HEK293 (cell line): ENCODE data around the gene RASSF5.

Source experiments
- CTCF ChIA-PET: fragments of 350-600 bp; formaldehyde crosslinking; extraction: SDS; loops from one replicate; lab custom pipeline; 2021; ENCODE audit warnings: antibody characterized with exemption; lab: Yijun Ruan, JAX
- POLR2A ChIA-PET: fragments of 300-600 bp; formaldehyde crosslinking; extraction: SDS; loops from one replicate; lab custom pipeline; 2020; ENCODE audit warnings: antibody characterized with exemption, inconsistent platforms; lab: Yijun Ruan, JAX
- H3K27ac ChIP-seq: fragments of 200-500 bp; sonication (Bioruptor generic); 2 replicates; pipeline ENCODE4 v1.5.1; 2014; ENCODE audit warnings: low read depth, low read length, control low read depth, inconsistent platforms; ENCODE audit errors: extremely low read depth
- H3K36me3 ChIP-seq, 2 experiments: fragments of 200-500 bp in 1 of 2; sonication (Bioruptor generic) in 1 of 2; 1 replicate in 1 of 2; 2 replicates in 1 of 2; pipeline ENCODE4 v1.5.1; 2014 to 2017; ENCODE audit warnings: inconsistent platforms in 2 of 2, low read length in 2 of 2; ENCODE audit not compliant: control insufficient read depth in 2 of 2, insufficient read depth in 1 of 2
- H3K4me1 ChIP-seq: fragments of 200-500 bp; sonication (Bioruptor generic); 2 replicates; pipeline ENCODE4 v1.5.1; 2014; ENCODE audit warnings: mild to moderate bottlenecking, low read length, inconsistent platforms; ENCODE audit not compliant: control insufficient read depth, insufficient read depth
- H3K4me3 ChIP-seq: 2 replicates; pipeline ENCODE4 v1.5.1; 2011; ENCODE audit warnings: low read depth, mild to moderate bottlenecking, control low read depth, low read length, moderate library complexity
- H3K9me3 ChIP-seq: fragments of 200-500 bp; sonication (Bioruptor generic); 2 replicates; pipeline ENCODE4 v1.5.1; 2014; ENCODE audit warnings: low read depth, low read length, inconsistent platforms; ENCODE audit not compliant: control insufficient read depth, insufficient read depth
- EGR2 ChIP-seq: fragments of 450-650 bp; formaldehyde crosslinking; IDR thresholded peaks from 2 replicates; pipeline ENCODE4 v1.5.1; 2016; ENCODE audit warnings: low read depth, missing biosample characterization, missing genetic modification characterization
- MEIS1 ChIP-seq: sonication (generic); formaldehyde crosslinking; IDR thresholded peaks from 2 replicates; pipeline ENCODE4 v1.8.1; 2022; ENCODE audit warnings: missing genetic modification reagents, mild to moderate bottlenecking, borderline replicate concordance
- PRDM1 ChIP-seq: fragments of 450-650 bp; formaldehyde crosslinking; IDR thresholded peaks from 2 replicates; pipeline ENCODE4; 2016; ENCODE audit warnings: missing biosample characterization, missing genetic modification characterization
- ZBTB20 ChIP-seq: fragments of 450-650 bp; formaldehyde crosslinking; IDR thresholded peaks from 2 replicates; pipeline ENCODE4 v1.5.1; 2016; ENCODE audit warnings: missing biosample characterization, missing genetic modification characterization
- ZFHX2 ChIP-seq: fragments of 450-650 bp; formaldehyde crosslinking; conservative IDR thresholded peaks from 2 replicates; pipeline ENCODE4 v1.5.1; 2016; ENCODE audit warnings: missing biosample characterization, missing genetic modification characterization
- ZNF23 ChIP-seq: fragments of 450-650 bp; formaldehyde crosslinking; IDR thresholded peaks from 2 replicates; pipeline ENCODE4 v1.5.1; 2016; ENCODE audit warnings: missing biosample characterization, missing genetic modification characterization, borderline replicate concordance
- ZNF274 ChIP-seq, 2 experiments: fragments of 200-500 bp in 1 of 2; fragments of 450-650 bp in 1 of 2; sonication (Bioruptor generic) in 1 of 2; formaldehyde crosslinking in 1 of 2; IDR thresholded peaks; 2 replicates each; pipeline versions ENCODE4 v1.5.1 to v1.6.1; 2014 to 2016; ENCODE audit warnings: borderline replicate concordance in 1 of 2, inconsistent platforms in 1 of 2, low read length in 1 of 2, missing biosample characterization in 1 of 2, missing genetic modification characterization in 1 of 2
- ZNF416 ChIP-seq: fragments of 450-650 bp; formaldehyde crosslinking; IDR thresholded peaks from 2 replicates; pipeline ENCODE4 v1.5.1; 2016; ENCODE audit warnings: missing biosample characterization, missing genetic modification characterization
- ZNF768 ChIP-seq: fragments of 450-650 bp; formaldehyde crosslinking; IDR thresholded peaks from 2 replicates; pipeline ENCODE4 v1.5.1; 2018; ENCODE audit warnings: missing biosample characterization, mild to moderate bottlenecking, missing genetic modification characterization
- ZNF785 ChIP-seq: fragments of 450-650 bp; formaldehyde crosslinking; IDR thresholded peaks from 2 replicates; pipeline ENCODE4 v1.5.1; 2016; ENCODE audit warnings: missing biosample characterization, missing genetic modification characterization
- TF ChIP-seq, protein P1 (sequence below): fragments of 450-650 bp; formaldehyde crosslinking; IDR thresholded peaks from 2 replicates; pipeline ENCODE4 v1.5.1; 2016; ENCODE audit warnings: missing biosample characterization, missing genetic modification characterization
- TF ChIP-seq, protein P2 (sequence below): fragments of 450-650 bp; formaldehyde crosslinking; IDR thresholded peaks from 2 replicates; pipeline ENCODE4 v1.5.1; 2016; ENCODE audit warnings: missing biosample characterization, missing genetic modification characterization, low read depth
- TF ChIP-seq, protein P3 (sequence below): fragments of 450-650 bp; formaldehyde crosslinking; IDR thresholded peaks from 2 replicates; pipeline ENCODE4 v1.5.1; 2016; ENCODE audit warnings: missing biosample characterization, missing genetic modification characterization
- TF ChIP-seq, protein P4 (sequence below): fragments of 450-650 bp; formaldehyde crosslinking; IDR thresholded peaks from 2 replicates; pipeline ENCODE4 v1.5.1; 2016; ENCODE audit warnings: missing biosample characterization, missing genetic modification characterization
- TF ChIP-seq, protein P5 (sequence below): fragments of 450-650 bp; formaldehyde crosslinking; IDR thresholded peaks from 2 replicates; pipeline ENCODE4 v1.5.1; 2016; ENCODE audit warnings: missing biosample characterization, missing genetic modification characterization, borderline replicate concordance

RASSF5 gene

DNA sequence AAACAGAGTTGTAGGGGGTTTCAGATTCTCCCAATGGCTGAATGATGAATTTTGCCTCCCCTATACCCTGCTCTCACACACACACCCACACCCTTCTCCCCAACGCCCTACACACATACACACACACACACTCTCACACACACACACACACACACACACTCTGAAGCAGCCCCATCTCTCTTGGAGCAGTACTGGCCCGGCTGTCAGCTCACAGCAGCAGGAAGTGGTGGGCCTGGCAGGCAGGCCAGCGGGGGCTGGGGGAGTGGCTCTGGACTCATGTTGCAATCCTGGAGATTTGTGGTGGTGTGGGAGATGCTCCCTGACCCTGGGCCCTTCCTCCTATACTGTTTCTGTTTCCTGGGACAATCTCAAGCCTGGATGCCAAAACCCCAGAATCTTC is 34.9 kb upstream of the RASSF5 start (continued):
- TF ChIP-seq, protein P1, sequence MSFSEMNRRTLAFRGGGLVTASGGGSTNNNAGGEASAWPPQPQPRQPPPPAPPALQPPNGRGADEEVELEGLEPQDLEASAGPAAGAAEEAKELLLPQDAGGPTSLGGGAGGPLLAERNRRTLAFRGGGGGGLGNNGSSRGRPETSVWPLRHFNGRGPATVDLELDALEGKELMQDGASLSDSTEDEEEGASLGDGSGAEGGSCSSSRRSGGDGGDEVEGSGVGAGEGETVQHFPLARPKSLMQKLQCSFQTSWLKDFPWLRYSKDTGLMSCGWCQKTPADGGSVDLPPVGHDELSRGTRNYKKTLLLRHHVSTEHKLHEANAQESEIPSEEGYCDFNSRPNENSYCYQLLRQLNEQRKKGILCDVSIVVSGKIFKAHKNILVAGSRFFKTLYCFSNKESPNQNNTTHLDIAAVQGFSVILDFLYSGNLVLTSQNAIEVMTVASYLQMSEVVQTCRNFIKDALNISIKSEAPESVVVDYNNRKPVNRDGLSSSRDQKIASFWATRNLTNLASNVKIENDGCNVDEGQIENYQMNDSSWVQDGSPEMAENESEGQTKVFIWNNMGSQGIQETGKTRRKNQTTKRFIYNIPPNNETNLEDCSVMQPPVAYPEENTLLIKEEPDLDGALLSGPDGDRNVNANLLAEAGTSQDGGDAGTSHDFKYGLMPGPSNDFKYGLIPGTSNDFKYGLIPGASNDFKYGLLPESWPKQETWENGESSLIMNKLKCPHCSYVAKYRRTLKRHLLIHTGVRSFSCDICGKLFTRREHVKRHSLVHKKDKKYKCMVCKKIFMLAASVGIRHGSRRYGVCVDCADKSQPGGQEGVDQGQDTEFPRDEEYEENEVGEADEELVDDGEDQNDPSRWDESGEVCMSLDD (tag by site-specific recombination): no peak
- TF ChIP-seq ZFHX2: peak; percentile 99
- peak; percentile 97 for TF ChIP-seq EGR2 (tag by site-specific recombination)
- TF ChIP-seq ZBTB20: no peak; the same call in 1 of the 2 replicates
- TF ChIP-seq, protein P2, sequence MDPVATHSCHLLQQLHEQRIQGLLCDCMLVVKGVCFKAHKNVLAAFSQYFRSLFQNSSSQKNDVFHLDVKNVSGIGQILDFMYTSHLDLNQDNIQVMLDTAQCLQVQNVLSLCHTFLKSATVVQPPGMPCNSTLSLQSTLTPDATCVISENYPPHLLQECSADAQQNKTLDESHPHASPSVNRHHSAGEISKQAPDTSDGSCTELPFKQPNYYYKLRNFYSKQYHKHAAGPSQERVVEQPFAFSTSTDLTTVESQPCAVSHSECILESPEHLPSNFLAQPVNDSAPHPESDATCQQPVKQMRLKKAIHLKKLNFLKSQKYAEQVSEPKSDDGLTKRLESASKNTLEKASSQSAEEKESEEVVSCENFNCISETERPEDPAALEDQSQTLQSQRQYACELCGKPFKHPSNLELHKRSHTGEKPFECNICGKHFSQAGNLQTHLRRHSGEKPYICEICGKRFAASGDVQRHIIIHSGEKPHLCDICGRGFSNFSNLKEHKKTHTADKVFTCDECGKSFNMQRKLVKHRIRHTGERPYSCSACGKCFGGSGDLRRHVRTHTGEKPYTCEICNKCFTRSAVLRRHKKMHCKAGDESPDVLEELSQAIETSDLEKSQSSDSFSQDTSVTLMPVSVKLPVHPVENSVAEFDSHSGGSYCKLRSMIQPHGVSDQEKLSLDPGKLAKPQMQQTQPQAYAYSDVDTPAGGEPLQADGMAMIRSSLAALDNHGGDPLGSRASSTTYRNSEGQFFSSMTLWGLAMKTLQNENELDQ (tag by site-specific recombination): no peak
- no peak for TF ChIP-seq ZNF768 (tag by site-specific recombination)
- TF ChIP-seq, protein P3, sequence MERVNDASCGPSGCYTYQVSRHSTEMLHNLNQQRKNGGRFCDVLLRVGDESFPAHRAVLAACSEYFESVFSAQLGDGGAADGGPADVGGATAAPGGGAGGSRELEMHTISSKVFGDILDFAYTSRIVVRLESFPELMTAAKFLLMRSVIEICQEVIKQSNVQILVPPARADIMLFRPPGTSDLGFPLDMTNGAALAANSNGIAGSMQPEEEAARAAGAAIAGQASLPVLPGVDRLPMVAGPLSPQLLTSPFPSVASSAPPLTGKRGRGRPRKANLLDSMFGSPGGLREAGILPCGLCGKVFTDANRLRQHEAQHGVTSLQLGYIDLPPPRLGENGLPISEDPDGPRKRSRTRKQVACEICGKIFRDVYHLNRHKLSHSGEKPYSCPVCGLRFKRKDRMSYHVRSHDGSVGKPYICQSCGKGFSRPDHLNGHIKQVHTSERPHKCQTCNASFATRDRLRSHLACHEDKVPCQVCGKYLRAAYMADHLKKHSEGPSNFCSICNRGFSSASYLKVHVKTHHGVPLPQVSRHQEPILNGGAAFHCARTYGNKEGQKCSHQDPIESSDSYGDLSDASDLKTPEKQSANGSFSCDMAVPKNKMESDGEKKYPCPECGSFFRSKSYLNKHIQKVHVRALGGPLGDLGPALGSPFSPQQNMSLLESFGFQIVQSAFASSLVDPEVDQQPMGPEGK (tag by site-specific recombination): peak; percentile 41; the same call in 1 of the 2 replicates

DNA sequence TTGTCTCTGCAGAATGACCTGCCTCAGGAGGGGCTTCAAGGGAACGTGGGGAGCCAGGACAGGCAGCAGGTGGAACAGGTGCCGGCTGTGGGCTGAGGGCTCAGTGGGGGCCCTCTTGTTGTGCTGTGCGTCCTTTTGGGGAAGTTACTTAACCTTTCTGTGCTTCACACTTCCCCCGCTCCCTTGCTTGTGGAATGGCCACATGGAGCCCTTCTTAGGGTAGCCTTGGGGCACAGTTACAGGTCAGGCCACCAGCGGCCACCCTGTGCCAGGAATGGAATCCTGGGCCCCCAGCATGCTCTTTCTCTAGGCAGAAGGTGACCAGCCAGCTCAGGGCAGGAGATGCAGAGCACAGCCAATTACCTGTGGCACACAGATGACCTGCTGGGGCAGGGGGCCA is 34.4 kb upstream of the RASSF5 start:
- Histone ChIP-seq H3K9me3 (no peaks in the 10 kb centered on the region), H3K36me3 (peaks cover 0 to 9% of the 10 kb centered on the region in 2 experiments; a peak in 1 of 3 replicates), H3K27ac (no peak overlapping the region), H3K4me1 (0 out of 2 replicates have a peak, but pooled peaks cover 2% of the 10 kb centered on the region), H3K4me3 (no peak overlapping the region)
- no peak for TF ChIP-seq MEIS1 (CRISPR knock-in tag)
- no peak for TF ChIP-seq ZNF416 (tag by site-specific recombination)
- TF ChIP-seq ZNF23 (tag by site-specific recombination): no peak
- no peak for TF ChIP-seq PRDM1 (tag by site-specific recombination)
- TF ChIP-seq, protein P4, sequence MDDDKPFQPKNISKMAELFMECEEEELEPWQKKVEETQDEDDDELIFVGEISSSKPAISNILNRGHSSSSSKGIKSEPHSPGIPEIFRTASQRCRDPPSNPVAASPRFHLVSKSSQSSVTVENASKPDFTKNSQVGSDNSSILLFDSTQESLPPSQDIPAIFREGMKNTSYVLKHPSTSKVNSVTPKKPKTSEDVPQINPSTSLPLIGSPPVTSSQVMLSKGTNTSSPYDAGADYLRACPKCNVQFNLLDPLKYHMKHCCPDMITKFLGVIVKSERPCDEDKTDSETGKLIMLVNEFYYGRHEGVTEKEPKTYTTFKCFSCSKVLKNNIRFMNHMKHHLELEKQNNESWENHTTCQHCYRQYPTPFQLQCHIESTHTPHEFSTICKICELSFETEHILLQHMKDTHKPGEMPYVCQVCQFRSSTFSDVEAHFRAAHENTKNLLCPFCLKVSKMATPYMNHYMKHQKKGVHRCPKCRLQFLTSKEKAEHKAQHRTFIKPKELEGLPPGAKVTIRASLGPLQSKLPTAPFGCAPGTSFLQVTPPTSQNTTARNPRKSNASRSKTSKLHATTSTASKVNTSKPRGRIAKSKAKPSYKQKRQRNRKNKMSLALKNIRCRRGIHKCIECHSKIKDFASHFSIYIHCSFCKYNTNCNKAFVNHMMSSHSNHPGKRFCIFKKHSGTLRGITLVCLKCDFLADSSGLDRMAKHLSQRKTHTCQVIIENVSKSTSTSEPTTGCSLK: no peak
- no peak for TF ChIP-seq ZNF785
- TF ChIP-seq, protein P5, sequence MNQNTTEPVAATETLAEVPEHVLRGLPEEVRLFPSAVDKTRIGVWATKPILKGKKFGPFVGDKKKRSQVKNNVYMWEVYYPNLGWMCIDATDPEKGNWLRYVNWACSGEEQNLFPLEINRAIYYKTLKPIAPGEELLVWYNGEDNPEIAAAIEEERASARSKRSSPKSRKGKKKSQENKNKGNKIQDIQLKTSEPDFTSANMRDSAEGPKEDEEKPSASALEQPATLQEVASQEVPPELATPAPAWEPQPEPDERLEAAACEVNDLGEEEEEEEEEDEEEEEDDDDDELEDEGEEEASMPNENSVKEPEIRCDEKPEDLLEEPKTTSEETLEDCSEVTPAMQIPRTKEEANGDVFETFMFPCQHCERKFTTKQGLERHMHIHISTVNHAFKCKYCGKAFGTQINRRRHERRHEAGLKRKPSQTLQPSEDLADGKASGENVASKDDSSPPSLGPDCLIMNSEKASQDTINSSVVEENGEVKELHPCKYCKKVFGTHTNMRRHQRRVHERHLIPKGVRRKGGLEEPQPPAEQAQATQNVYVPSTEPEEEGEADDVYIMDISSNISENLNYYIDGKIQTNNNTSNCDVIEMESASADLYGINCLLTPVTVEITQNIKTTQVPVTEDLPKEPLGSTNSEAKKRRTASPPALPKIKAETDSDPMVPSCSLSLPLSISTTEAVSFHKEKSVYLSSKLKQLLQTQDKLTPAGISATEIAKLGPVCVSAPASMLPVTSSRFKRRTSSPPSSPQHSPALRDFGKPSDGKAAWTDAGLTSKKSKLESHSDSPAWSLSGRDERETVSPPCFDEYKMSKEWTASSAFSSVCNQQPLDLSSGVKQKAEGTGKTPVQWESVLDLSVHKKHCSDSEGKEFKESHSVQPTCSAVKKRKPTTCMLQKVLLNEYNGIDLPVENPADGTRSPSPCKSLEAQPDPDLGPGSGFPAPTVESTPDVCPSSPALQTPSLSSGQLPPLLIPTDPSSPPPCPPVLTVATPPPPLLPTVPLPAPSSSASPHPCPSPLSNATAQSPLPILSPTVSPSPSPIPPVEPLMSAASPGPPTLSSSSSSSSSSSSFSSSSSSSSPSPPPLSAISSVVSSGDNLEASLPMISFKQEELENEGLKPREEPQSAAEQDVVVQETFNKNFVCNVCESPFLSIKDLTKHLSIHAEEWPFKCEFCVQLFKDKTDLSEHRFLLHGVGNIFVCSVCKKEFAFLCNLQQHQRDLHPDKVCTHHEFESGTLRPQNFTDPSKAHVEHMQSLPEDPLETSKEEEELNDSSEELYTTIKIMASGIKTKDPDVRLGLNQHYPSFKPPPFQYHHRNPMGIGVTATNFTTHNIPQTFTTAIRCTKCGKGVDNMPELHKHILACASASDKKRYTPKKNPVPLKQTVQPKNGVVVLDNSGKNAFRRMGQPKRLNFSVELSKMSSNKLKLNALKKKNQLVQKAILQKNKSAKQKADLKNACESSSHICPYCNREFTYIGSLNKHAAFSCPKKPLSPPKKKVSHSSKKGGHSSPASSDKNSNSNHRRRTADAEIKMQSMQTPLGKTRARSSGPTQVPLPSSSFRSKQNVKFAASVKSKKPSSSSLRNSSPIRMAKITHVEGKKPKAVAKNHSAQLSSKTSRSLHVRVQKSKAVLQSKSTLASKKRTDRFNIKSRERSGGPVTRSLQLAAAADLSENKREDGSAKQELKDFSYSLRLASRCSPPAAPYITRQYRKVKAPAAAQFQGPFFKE (tag by site-specific recombination): no peak
- TF ChIP-seq ZNF274 (IDR thresholded peaks at IDR 0.05; ENCODE audit: low read length): no peak
- no peak for TF ChIP-seq ZNF274 (tag by site-specific recombination; IDR thresholded peaks at IDR 0.05; ENCODE audit: borderline replicate concordance)
- CTCF ChIA-PET: interaction anchor here (0.6 to 1.0 kb wide), 2 partner anchors 12 to 72 kb away, joined by 3 read pairs; no protein-coding TSS in a partner anchor
- POLR2A ChIA-PET: no interaction called here
